GM12878 (cell line): ENCODE data around the gene UNKL. TPM values are rescaled to one million over a fixed set of nuclear protein-coding genes. Genes with fewer than 3 reads are reported as not detected.
A peak's percentile ranks its signal among the peaks of the same experiment; 100 is the strongest.

Source experiments
- ATAC-seq: fragments of 200-7000 bp; cut with Tn5 transposase; 3 replicates; pipeline ENCODE4 v1.9.1; 2020; ENCODE audit warnings: mild to moderate bottlenecking, moderate library complexity
- BruUV-seq: library from RNA; stranded (reverse); fragments of 400-500 nt; replicated peaks from 2 replicates; lab custom pipeline; 2021; lab: Mats Ljungman, UMichigan
- CTCF ChIA-PET: fragments of 300-600 bp; sonication (Branson Sonifier 250); formaldehyde crosslinking; extraction: SDS; loops from one replicate; lab custom pipeline; 2021; ENCODE audit warnings: inconsistent platforms; lab: Yijun Ruan, JAX
- POLR2A ChIA-PET: fragments of 350-600 bp; formaldehyde crosslinking; extraction: SDS; loops from one replicate; lab custom pipeline; 2021; ENCODE audit warnings: inconsistent platforms; lab: Charles Lee
- RAD21 ChIA-PET: fragments of 300-600 bp; sonication (Branson Sonifier 250); formaldehyde crosslinking; loops from one replicate; lab custom pipeline; 2023; ENCODE audit warnings: antibody characterized with exemption; ENCODE audit not compliant: unreplicated experiment; lab: Charles Lee
- SMC1A ChIA-PET: fragments of 300-600 bp; sonication (Branson Sonifier 250); formaldehyde crosslinking; loops from one replicate; lab custom pipeline; 2023; ENCODE audit not compliant: unreplicated experiment, uncharacterized antibody; lab: Charles Lee
- DNase-seq: peaks from one replicate; pipeline ENCODE4 v3.0.0-alpha.2; 2011; ENCODE audit warnings: low read depth, low spot score
- FAIRE-seq: peaks from 3 replicates; lab custom pipeline; 2011; peaks lifted over from hg19 to GRCh38; lab: Jason Lieb, UNC
- H2AFZ ChIP-seq: 2 replicates; pipeline ENCODE4 v1.6.0; 2011; ENCODE audit warnings: low read depth, low read length, control low read depth; ENCODE audit not compliant: control insufficient read depth
- H3K27ac ChIP-seq: 2 replicates; pipeline ENCODE4 v1.5.1; 2011; ENCODE audit warnings: control low read depth; ENCODE audit not compliant: control insufficient read depth, insufficient read depth
- H3K27me3 ChIP-seq, 2 experiments: replicated peaks in 1 of 2; 2 replicates each; pipeline versions ENCODE4 v1.6.0 to v1.6.1; 2011; ENCODE audit warnings: low read length in 1 of 2; ENCODE audit not compliant: control insufficient read depth in 2 of 2, insufficient read depth in 2 of 2
- H3K36me3 ChIP-seq, 2 experiments: 2 replicates each; pipeline ENCODE4 v1.5.1; 2011; ENCODE audit warnings: low read length in 1 of 2; ENCODE audit not compliant: control insufficient read depth in 2 of 2, insufficient read depth in 2 of 2
- H3K4me1 ChIP-seq: 2 replicates; pipeline ENCODE4 v1.6.1; 2011; ENCODE audit warnings: mild to moderate bottlenecking, low read length, moderate library complexity, mixed read lengths; ENCODE audit not compliant: control insufficient read depth, insufficient read depth
- H3K4me2 ChIP-seq: 2 replicates; pipeline ENCODE4 v1.6.0; 2011; ENCODE audit warnings: control low read depth; ENCODE audit not compliant: control insufficient read depth, insufficient read depth
- H3K4me3 ChIP-seq: fragments of 200-600 bp; sonication (generic); 2 replicates; pipeline ENCODE4 v1.5.1; 2016
- H3K79me2 ChIP-seq: 2 replicates; pipeline ENCODE4 v1.6.0; 2011; ENCODE audit warnings: low read length; ENCODE audit not compliant: control insufficient read depth, insufficient read depth
- H3K9ac ChIP-seq: 2 replicates; pipeline ENCODE4 v1.8.0; 2011; ENCODE audit warnings: low read length, control low read depth, mixed read lengths; ENCODE audit not compliant: control insufficient read depth, insufficient read depth
- H3K9me3 ChIP-seq: replicated peaks from 3 replicates; pipeline ENCODE4 v1.5.1; 2011; ENCODE audit warnings: mild to moderate bottlenecking, low read length; ENCODE audit not compliant: control insufficient read depth, insufficient read depth
- H4K20me1 ChIP-seq: 2 replicates; pipeline ENCODE4 v1.6.0; 2011; ENCODE audit not compliant: control insufficient read depth, insufficient read depth
- HDGF ChIP-seq: fragments of 450-650 bp; IDR thresholded peaks from 2 replicates; pipeline ENCODE4 v1.6.1; 2016; ENCODE audit warnings: antibody characterized with exemption
- POLR2A ChIP-seq: IDR thresholded peaks from 2 replicates; pipeline ENCODE4 v1.6.1; 2011; ENCODE audit warnings: low read depth, mild to moderate bottlenecking, low read length
- POLR2AphosphoS5 ChIP-seq: IDR thresholded peaks from 2 replicates; pipeline ENCODE4 v1.6.1; 2011; ENCODE audit warnings: mild to moderate bottlenecking, low read length, inconsistent platforms
- RAD51 ChIP-seq: fragments of 450-650 bp; IDR thresholded peaks from 2 replicates; pipeline ENCODE4 v1.6.1; 2016; ENCODE audit warnings: moderate library complexity, mild to moderate bottlenecking, inconsistent platforms
- RELA ChIP-seq: fragments of 450-650 bp; IDR thresholded peaks from 2 replicates; pipeline ENCODE4 v1.8.0; 2014; ENCODE audit warnings: borderline replicate concordance; ENCODE audit not compliant: partially characterized antibody
- RELB ChIP-seq: fragments of 450-650 bp; IDR thresholded peaks from 2 replicates; pipeline ENCODE4 v1.6.1; 2017; ENCODE audit warnings: low read depth, mild to moderate bottlenecking, moderate library complexity
- ZBED1 ChIP-seq: IDR thresholded peaks from 2 replicates; pipeline ENCODE4 v1.6.1; 2016; ENCODE audit warnings: borderline replicate concordance
- WGBS: methylation state at CpG from one replicate; pipeline ENCODE4 v1.1.6; 2016; ENCODE audit warnings: low lambda C conversion rate; ENCODE audit not compliant: insufficient replicate concordance, insufficient coverage; ENCODE audit errors: missing lambda C conversion rate; 5-methylcytosine and 5-hydroxymethylcytosine counted together
- in situ Hi-C: fragments of 300-500 bp; cut with MboI; formaldehyde crosslinking; loops from 9 replicates; pipeline ENCODE4 v1.14.3; 2018; ENCODE audit warnings: mixed read lengths
- intact Hi-C: fragments of 100-400 bp; cut with micrococcal nuclease; formaldehyde crosslinking; loops from one replicate; pipeline ENCODE4 v1.14.2; 2022; ENCODE audit not compliant: unreplicated experiment
- polyA plus RNA-seq, 11 experiments: library from polyadenylated mRNA; depleted of rRNA in 4 of 11; unstranded in 6 of 11; stranded (reverse) in 5 of 11; fragments of >200 nt; fragmentation: Nextera tagmentation in 4 of 11; fragmentation: Illumina TruSeq in 1 of 11; extraction: Ambion mirVana in 4 of 11; extraction: Trizol in 1 of 11; gene quantifications; 1 replicate in 1 of 11; 2 replicates in 10 of 11; pipeline versions ENCODE4 v1.2.1 to v1.2.3, GENCODE V29; 2011 to 2016; ENCODE audit warnings: inconsistent platforms in 2 of 11, missing spikeins in 2 of 11, low read depth in 1 of 11
- total RNA-seq, 4 experiments: library from RNA; depleted of rRNA in 3 of 4; stranded (reverse); fragments of >200 nt in 3 of 4; fragmentation: Illumina TruSeq in 1 of 4; extraction: Trizol in 1 of 4; gene quantifications; 2 replicates each; pipeline versions ENCODE4 v1.2.1 to v1.2.3, GENCODE V29; 2013 to 2021
- TF ChIP-seq, protein P1 (sequence below): fragments of 150-350 bp; IDR thresholded peaks from 2 replicates; pipeline ENCODE4 v1.6.1; 2016; ENCODE audit warnings: low read depth, low read length

UNKL gene
- total and polyA plus RNA-seq, 10 of the 15 experiments (the other 5 are each of a cell fraction or from before 2014, with no cell fraction given): 0.40 to 21.6 (median 9.1) TPM

GRCh38 chr16:1319041-1319440 is 95.5 kb downstream of the UNKL start (continued):
- TF ChIP-seq RELB: no peak
- no peak for TF ChIP-seq HDGF
- TF ChIP-seq POLR2AphosphoS5: peak; percentile 70; the same call in 1 of the 2 replicates
- TF ChIP-seq POLR2A: peak; percentile 81
- TF ChIP-seq, protein P1, sequence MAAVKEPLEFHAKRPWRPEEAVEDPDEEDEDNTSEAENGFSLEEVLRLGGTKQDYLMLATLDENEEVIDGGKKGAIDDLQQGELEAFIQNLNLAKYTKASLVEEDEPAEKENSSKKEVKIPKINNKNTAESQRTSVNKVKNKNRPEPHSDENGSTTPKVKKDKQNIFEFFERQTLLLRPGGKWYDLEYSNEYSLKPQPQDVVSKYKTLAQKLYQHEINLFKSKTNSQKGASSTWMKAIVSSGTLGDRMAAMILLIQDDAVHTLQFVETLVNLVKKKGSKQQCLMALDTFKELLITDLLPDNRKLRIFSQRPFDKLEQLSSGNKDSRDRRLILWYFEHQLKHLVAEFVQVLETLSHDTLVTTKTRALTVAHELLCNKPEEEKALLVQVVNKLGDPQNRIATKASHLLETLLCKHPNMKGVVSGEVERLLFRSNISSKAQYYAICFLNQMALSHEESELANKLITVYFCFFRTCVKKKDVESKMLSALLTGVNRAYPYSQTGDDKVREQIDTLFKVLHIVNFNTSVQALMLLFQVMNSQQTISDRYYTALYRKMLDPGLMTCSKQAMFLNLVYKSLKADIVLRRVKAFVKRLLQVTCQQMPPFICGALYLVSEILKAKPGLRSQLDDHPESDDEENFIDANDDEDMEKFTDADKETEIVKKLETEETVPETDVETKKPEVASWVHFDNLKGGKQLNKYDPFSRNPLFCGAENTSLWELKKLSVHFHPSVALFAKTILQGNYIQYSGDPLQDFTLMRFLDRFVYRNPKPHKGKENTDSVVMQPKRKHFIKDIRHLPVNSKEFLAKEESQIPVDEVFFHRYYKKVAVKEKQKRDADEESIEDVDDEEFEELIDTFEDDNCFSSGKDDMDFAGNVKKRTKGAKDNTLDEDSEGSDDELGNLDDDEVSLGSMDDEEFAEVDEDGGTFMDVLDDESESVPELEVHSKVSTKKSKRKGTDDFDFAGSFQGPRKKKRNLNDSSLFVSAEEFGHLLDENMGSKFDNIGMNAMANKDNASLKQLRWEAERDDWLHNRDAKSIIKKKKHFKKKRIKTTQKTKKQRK: no peak

- H3K9ac ChIP-seq: no peak overlapping the region
- no peak overlapping the region for H2AFZ ChIP-seq
- ChIA-PET SMC1A (no interaction called here), POLR2A (no interaction called here), RAD21 (no interaction called here), CTCF (no interaction called here)
- TF ChIP-seq ZBED1 (no peak), RAD51 (no peak), POLR2AphosphoS5 (0 out of 2 replicates have a peak, but pooled peaks have one; percentile 61), RELA (no peak)
- intact Hi-C loops: no loop called here
- WGBS: 82% methylated on average over 9 of the region's 9 CpGs
- peaks cover 10% of the 10 kb centered on the region; the same call in 1 of the 2 replicates for H4K20me1 ChIP-seq
- no peak overlapping the region for H3K27ac ChIP-seq
- no peaks in the 10 kb centered on the region for H3K9me3 ChIP-seq
- BruUV-seq: no TSS peak
- no peak for FAIRE-seq
- peaks cover 40 to 67% of the 10 kb centered on the region in 2 experiments for H3K36me3 ChIP-seq
- no peak overlapping the region for H3K4me2 ChIP-seq
- DNase-seq: no peak
- H3K4me3 ChIP-seq: no peak overlapping the region
- no peaks in the 10 kb centered on the region for H3K4me1 ChIP-seq
- no peaks in the 10 kb centered on the region for H3K27me3 ChIP-seq
- ATAC-seq: no peak
- H3K79me2 ChIP-seq: peaks cover 18% of the 10 kb centered on the region
- in situ Hi-C loops: no loop called here
Observed at GRCh38 chr16:1318268-1318545, 96.3 kb downstream of the UNKL start.
